ENCODE results near the gene NHLH2.

NHLH2 gene

DNA sequence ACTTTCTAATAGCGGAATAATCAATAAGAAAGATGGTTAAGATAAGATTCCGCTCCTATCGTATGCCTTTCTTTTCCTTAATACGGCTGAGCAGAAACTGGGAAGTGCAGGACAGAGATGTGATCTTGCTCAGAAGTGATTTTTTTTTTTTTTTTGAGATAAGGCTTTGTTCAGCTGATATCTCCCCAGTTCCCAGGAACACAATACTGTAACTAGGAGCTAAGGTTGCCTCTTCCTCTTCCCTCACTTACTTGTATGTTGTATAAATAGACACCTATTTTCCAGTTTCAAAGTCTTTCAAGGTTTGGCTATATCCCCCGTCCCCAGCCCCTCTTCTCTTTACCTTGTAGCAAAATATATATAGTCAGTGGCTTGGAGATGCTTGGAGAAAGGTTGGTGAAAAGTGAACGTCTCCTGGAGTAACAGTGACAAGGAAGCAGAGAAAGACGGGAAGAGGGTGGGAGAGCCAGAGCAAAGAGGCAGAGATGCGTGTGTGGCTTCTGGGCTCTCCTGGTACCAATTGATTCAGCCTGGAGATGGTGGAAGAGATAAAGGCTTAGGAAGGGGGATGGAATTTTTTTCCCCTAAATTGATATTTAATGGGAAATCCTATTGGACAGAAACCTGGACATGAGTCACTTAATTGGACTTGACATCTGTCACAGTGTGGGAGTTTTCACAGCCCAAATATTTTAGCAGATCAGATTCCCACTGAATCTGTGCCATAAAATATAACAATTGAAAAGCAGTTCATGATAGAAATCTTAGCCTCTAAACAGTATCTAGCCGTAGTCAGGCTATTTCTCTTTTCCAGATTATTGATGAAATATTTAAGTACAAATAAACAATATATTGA lies at the start of gene NHLH2:
NHLH2 (minus strand) TSS at position 522 of the 856 bp plus-strand sequence. CDS start 2,754 bp downstream, outside the sequence.
- no peak for DNase-seq

DNA sequence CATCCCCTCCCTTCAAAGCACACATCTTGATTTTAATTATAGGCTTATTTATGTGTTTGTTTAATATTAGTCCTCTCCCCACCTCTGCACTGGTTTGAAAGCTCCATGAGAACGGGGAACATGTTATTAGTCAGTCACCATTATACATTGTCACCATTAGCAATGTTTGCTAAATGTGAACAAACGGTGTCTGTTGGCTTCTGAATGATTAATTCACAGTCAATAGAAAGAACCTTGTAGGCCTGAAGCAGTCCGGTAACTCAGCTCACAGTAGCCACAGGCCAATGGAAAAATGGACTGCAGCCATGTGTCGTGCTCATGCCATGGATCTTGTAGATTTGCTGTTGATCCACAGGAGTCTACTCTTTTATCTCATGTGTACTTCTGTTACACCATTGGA lies 49.7 kb upstream of the NHLH2 start:
- DNase-seq, result no peak

DNA sequence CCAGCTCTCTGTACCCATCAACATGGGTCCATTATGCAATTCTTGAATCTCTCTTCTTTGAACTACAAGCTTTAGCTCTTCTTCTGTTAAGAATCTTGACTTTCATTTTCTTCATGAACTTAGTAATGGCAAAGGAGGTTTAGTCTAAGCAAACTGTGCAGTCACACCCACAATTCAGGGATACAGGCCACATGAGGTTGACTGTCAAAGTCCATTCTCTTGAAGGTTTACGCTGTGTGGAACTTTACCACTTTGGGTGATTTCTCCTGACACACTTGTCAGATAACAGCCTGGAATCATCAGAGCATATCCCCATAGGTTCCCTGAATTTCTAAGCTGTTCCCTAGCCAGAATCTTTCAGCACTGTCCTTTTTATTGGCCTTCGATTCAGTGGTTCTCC lies 48.0 kb upstream of the NHLH2 start:
- DNase-seq, result no peak

DNA sequence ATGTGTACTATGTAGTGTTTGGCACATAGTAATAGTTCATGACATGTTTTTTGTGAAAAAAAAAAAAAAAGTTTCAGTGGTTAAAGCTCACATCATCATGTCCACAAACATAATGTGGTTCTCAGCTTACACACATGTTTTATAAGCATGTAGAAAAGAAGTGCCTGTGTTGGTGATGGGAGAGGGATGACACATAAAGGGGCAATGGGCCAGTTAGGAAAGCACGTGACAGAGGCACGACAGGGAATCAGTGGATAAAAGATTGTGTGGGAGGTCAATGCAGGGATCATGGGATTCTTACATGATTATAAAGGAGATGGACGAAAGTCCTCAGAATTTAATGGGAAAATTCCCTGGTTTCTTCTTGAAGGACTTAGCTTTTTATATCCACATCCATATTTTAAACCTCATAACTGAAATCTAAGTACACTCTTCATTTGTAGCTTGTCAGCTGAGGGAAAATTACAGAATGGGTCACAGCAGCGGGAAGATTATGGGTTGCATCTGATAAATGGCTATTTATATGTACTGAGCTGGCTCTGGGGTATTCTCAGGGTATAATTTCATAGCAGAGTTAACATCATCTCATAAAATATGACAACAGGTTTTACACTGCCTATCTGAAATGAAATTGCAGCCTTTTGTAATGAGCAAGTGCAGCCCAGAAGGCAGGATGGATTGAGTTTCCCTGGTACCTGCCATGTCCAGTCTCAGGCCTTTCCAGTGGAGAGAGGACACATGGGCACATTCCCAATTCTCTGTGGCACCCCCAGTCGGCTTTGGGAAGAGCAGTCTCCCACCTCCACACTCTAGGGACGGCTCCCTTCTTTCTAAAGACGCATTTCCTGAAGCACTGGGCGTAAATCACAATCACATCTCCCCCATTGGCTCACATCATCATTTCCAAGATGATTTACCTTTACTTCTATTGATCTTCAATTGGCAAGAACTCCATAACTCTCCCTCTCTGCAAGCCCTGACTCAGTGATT lies 42.3 kb upstream of the NHLH2 start:
- DNase-seq, result no peak

DNA sequence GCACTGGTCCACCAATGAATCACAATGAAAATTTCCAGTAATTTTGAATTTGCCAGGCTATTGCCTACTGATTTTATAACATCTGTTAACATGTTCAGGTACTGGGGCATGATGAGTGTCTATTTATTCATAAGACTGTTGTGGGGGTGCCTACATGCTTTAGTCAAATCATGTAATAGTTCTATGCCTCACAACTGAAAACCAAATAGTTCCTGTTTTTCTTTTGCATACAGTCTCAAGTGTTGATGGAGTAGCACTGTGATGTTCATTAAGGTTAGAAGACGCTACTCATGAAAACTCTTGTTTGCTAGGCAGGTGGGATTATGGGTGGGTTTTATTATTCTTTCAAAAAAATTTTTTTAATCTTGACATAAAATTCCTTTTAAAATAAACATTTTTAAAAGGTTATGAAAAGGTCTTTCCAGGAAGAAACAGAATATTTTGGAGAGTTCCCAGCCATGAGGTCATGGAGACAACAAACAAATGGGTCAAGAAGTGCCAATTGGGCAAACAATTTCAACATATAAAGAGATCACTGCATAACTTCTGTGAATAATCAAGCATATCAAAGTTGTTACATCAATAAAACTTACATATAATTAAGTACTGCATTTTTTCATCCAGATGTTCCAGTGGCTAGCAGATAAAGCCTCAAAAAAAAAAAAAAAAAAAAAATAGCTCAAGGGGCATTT lies 40.2 kb upstream of the NHLH2 start:
- no peak for DNase-seq

DNA sequence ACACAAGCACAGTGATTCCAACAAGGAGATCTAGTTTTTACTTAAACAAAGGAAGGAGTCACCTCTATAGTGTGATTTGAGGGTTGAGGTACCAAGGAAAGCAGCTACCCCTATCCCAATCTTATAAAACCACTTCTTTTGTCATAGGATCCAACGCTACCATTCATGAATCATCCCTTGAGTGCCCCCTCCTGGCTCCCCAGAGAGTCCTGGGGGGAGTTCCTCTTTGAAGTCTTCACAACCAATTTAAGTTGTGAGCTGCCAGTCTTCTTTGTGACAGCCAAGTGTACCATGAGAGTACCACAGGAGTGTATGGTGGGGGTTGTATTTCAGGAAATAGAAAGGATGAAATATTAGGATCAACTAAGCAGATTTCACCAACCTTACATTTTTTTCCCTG lies 39.1 kb upstream of the NHLH2 start:
- DNase-seq, result no peak

DNA sequence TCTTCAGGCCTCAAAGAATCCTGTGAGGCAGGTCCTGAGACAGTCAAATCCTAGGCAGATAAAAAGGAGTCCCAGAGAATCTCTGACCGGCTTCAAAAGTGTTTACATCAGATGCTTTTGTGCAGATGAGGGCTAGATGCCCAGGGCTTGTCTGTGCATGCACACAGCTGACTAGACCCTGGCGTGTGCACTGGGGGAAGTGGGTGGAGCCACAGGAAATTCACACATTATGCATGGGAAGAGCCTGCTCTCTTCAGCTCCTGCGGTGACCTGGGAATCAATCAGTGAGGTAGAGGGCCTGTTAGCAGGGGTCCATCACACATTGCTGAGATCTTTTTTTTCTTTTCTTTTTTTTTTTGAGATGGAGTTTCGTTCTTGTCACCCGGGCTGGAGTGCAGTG lies 36.6 kb upstream of the NHLH2 start:
- no peak for DNase-seq

DNA sequence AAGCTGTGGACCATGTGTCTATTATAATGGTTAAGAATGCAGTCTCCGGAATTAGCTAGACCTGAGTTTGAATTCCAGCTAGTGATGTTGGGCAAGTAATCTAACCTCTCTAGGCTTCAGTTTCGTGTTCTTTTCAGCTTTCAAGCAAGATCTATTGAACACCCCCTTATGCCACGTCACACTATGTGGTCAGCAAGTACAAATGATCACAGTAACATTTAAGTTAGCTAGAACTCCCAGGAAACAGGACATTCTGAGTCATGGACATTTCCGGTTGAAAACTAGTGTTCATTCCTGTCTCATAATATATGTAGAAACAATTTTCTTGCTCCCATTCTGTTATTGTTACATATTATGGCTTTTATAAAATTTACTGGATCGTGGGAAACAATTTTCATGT lies 34.0 kb upstream of the NHLH2 start:
- no peak for DNase-seq

DNA sequence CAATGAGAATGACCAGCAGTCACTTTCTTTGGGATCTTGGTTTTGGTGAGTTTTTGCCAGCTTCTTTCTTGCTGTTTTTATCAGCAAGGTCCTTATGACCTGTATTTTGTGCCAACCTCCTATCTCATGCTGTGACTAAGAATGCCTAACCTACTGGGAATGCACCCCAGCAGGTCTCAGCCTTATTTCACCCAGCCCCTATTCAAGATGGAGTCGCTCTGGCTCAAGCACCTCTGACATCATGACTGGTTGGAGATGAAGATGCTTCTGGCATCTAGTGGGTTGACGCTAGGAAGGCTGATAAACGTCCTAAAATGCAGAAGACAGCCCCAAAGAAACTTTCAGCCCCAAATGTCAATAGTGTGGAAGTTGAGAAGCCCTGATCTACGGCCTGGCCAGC lies 33.6 kb upstream of the NHLH2 start:
- DNase-seq, result no peak

DNA sequence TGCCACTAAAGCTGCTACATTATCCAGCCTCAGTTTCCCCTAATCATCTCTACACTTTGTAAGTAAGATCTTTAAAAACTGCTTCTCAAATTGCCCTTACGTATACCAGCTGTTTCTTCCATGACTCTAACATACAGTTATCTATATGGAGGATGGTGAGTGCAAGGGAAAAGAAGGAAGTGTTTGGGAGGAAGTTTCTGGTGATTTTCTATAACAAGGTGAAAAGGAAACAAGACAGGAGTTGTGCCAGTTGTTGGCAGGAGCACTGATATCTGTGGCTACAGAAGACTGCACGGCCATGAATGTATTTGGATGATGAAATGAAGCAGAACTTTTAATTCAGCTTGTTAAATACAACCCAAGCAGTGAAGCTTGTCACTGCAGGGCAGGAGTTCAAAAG lies 32.3 kb upstream of the NHLH2 start:
- DNase-seq, result no peak

DNA sequence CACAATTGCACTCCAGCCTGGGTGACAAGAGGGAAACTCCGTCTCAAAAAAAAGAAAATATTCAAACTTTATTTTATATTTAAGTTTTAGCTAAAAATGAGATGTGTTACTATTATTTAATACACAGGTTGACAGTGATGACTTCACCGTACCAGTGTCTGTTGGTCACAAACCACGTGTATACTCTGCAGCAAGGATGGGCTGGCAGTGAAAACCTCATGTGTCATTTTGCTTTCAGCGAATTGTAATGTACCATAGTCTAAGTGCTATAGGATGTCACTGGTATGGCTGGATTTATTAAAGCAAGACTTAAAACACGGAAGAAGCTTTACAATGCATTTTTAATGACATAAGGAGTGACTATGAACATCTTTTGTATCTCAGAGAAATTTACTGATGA lies 28.1 kb upstream of the NHLH2 start:
- DNase-seq, result no peak

DNA sequence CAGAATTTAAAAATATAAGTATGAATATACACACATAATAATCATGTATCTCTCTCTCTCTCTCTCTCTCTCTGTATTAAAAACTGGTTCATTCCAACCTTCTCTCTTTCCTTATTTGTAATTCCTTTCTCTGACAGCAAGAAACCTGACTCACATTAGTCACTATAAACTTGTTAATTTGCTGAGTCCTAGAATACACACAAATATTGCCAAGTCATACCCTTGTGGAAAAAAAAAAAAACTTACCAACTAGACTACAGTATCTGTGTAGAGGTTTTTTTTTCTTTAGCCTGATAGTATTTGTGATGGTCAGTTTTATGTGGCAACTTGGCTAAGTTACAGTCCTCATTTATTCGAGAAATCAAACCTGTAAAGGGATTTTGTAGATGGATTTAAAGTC lies 26.3 kb upstream of the NHLH2 start:
- DNase-seq, result no peak

DNA sequence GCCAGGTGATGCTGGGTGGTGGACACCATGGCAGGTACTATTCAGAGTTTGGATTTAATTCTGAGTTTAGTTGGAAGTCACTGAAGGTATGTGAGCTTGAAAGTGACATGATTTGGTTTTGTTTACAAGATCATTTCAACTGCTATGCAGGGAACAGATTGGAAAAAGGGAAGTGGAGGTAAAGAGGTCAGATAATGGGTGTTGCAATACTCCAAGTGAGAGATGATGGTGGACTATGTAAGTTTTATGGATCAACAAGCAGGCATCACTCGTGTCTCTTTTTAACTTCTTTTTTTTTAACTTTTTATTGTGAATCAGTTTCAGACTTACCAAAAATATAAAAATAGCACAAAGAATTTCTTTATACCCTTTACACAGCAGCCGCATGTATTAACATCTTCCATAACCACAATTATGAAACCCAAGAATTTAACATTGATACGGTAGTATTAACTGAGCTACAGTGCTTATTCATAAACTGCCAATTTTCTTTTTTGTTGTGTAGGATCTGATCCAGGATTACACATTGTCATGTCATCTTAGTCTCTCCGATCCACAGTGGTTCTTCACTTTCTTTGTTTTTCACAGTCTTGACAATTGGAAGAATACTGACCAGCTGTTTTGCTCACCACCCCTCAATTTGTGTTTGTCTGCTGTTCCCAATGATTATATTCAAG lies 24.9 kb upstream of the NHLH2 start:
- DNase-seq, result no peak

DNA sequence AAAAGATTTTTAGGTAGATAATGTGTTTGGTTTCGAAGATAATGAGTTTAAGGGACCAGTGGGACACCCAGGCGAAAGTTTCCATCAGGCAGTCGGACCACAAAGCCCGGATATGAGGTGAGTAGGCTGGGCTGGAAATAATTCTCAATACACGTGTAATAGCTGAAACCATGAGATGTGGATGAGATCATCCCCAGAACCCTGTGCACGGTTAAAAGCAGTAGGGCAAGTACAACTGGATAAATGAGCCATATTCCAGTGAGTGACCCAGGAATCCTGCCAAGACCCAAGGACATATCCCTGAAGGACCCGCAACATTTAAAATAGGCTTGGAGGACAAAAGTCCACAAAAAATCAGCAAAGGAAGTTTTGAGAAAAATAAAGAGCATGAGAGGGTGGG lies 21.5 kb upstream of the NHLH2 start:
- no peak for DNase-seq

DNA sequence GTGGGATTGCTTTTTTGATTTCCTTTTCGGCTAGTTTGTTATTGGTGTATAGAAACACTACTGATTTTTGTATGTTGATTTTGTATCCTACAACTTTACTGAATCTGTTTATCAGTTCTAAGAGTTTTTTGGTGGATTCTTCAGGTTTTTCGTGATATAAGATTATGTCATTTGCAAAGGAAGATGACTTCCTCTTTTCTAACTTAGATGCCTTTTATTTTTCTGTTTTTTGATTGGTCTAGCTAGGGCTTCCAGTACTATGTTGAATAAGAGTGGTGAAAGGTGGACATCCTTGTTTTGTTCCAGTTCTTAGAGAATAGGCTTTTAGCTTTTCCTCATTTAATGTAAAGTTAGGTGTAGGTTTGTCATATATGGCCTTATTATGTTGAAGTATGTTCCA lies 13.1 kb upstream of the NHLH2 start:
- DNase-seq, result no peak

DNA sequence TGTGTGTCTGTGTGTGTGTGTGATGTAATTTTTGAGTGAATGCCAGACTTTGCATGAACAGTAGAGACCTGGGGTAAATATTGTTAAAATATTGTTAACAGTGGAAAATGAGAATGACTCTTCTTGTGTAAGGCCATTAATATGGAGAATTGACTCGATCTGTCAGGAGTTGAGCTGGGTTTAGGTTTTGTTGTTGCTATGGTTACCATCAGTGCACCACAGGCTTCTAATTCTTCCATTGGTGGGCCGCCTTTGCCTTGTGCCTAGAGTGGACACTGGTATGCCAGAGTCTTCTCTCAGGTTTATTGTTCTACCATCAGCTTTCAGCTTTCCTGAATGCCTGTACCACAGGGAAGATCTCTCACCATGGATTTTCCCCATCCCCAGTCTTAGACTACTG lies 10.0 kb upstream of the NHLH2 start:
- DNase-seq, result no peak

DNA sequence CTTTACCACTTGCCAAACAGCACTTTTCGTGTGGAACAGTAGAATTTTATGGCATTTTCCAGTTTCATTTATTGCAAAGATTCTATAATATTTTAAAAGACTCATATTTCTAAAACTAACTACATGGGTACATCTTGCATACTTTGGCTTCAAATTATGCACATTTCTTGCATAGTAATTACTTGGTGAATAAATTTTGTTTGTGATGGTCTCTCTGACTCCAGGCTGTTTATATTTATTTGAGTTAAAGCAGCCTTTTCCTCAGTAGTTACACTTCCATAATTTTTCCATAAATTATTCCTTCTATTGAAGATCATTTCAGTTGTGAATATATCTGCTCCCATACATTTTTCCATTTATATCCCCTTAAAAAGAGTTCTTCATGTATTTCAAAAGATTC lies 6.9 kb upstream of the NHLH2 start:
- no peak for DNase-seq

DNA sequence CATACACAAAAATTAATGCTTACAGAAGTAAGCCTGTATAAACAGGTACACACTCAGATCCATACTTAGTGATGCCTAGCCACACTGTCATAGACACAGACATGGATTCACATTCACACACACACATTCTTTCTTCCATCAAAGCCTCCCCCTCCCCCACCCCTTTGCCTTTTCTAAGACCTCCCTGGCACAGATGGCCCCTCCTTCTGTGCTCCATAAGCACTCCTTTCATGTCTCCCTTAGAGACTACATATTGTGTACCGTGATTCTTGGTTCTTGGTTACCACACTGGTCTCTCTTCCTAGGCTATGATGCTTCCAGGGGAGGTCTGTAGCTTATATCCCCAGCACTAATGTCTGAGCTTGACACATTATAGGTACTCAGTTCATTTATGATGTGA lies 2.0 kb upstream of the NHLH2 start:
- no peak for DNase-seq

DNA sequence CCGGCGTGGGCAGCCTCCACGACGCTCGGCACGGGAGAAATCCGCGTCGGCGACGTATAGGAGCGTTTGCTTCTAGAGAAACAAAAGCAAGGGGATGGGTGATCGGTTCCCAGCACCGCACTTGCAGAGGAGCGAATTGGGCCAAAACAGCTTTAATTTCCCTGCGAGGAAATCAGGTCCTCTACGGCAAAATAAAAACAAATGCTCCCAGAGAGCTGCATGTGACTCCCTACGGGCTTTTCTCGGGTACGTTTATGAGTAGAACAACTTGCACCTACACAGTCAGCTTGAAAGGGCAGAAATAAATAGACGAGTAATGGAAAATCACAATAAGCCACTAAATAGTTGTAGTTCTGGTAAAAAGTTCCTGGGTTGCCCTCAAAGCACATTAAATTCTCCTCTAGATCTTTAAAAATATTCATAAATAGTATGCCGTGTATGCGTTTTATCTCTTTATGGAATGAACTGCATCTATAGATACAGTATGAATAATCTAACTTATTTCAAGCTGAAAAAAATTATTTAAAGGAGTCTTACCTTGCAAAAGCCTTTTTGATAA lies 1.2 kb downstream of the NHLH2 start:
- DNase-seq, result no peak

DNA sequence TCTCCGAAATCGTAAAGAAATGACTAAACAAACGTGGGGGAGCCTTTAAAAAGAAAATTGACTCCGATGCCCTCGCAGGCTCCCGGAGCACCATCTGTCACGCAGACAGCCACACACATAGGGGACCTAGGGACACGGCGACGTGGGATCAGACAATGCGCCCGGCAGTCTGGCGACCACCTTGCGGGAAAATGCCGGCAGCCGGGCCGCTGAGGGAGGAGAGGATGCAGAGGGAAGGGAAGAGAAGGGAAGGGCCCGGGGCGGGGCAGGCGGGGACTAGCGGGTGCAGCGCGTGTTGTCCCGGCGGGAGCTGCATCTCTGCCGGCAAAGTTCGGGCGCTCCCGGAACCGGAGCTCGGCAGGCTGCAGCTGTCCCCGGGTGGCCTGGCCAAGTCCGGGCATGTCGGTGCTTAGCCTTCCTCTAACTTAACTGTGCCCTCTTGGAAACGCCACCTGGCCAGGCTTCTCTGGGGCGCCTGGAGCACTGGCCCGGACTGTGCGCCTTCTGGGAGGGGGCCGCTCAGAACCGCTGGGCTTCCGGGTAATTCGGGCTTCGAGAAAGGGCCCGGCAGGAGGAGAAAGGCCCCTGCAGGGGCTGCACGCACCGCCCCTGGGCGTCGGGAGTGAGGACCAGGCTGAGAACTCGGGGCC lies 1.8 kb downstream of the NHLH2 start:
- DNase-seq, result no peak

DNA sequence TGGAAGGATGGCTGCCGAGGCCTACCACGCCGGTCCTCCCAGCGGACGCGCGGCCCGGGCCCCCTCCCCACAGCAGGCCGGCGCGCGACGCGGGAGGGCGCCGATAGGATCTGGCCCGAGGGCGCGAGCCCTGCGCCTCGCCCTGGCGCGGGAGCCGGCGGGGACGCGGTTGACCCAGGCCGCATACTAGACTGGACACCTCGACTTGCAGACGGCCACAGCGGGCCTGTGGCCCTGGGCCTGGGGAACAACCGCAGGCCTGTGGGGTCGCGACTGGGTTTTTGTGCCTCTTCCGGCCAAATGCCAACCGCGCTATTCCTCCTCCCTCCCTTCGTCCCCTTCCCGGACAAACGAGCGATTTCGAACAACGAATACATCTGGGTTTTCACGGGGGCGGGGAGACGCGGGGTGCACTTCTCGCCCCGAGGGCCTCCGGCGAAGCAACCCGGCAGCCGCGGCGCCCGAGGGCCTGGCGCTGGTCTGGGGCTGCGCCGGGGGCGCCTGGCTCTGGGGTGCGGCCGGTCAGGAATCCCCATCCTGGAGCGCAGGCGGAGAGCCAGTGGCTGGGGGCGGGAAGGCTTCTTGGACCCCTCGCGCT lies 2.4 kb downstream of the NHLH2 start:
- DNase-seq, result no peak

Data from CD4-positive, alpha-beta T cell treated with Interleukin-12 subunit alpha and Interleukin-12 subunit beta, for 1 hour (primary cell).